CD14-positive monocyte (primary cell): ENCODE data around the gene CDRT4. TPM values are rescaled to one million over a fixed set of nuclear protein-coding genes. Genes with fewer than 3 reads are reported as not detected.

Experiments used
- DNase-seq, 3 donors: peaks; one replicate each; pipeline ENCODE4 v3.0.0-alpha.2; 2011 to 2022
- H2AFZ ChIP-seq: 2 replicates; pipeline ENCODE4 v1.6.0; 2012; ENCODE audit warnings: mild to moderate bottlenecking, low read depth, low read length, inconsistent platforms; ENCODE audit not compliant: insufficient read depth, poor library complexity, severe bottlenecking
- H3K27ac ChIP-seq, 2 donors: 1 replicate in 1 of 2; 2 replicates in 1 of 2; pipeline ENCODE4 v1.5.1; 2012 to 2013; ENCODE audit warnings: low read length in 2 of 2, control low read depth in 1 of 2, inconsistent platforms in 1 of 2, low read depth in 1 of 2, mild to moderate bottlenecking in 1 of 2
- H3K27me3 ChIP-seq, 2 donors: one replicate each; pipeline versions ENCODE4 v1.6.0 to v1.6.1; 2011 to 2013; ENCODE audit warnings: low read length in 2 of 2; ENCODE audit not compliant: control insufficient read depth in 2 of 2, insufficient read depth in 2 of 2
- H3K36me3 ChIP-seq, 2 donors: replicated peaks in 1 of 2; 1 replicate in 1 of 2; 2 replicates in 1 of 2; pipeline versions ENCODE4 v1.5.1 to v1.6.1; 2012 to 2013; ENCODE audit warnings: low read length in 2 of 2, control low read depth in 1 of 2, inconsistent platforms in 1 of 2, mild to moderate bottlenecking in 1 of 2; ENCODE audit not compliant: insufficient read depth in 2 of 2, control insufficient read depth in 1 of 2
- H3K4me1 ChIP-seq, 2 donors: 1 replicate in 1 of 2; 2 replicates in 1 of 2; pipeline versions ENCODE4 v1.5.1 to v1.6.1; 2012 to 2013; ENCODE audit warnings: low read length in 2 of 2, control low read depth in 1 of 2, inconsistent platforms in 1 of 2, mild to moderate bottlenecking in 1 of 2, moderate library complexity in 1 of 2; ENCODE audit not compliant: insufficient read depth in 2 of 2, control insufficient read depth in 1 of 2
- H3K4me2 ChIP-seq: replicated peaks from 2 replicates; pipeline ENCODE3; 2012; ENCODE audit warnings: low read length, moderate library complexity, mild to moderate bottlenecking; ENCODE audit not compliant: poor library complexity, severe bottlenecking; ENCODE audit errors: extremely low read depth
- H3K4me3 ChIP-seq, 3 experiments: fragments of 200-600 bp in 1 of 3; sonication (generic) in 1 of 3; replicated peaks in 1 of 3; 1 replicate in 2 of 3; 2 replicates in 1 of 3; pipeline ENCODE4 v1.5.1; 2011 to 2013; ENCODE audit warnings: low read length in 3 of 3, mild to moderate bottlenecking in 3 of 3, control low read depth in 2 of 3, low read depth in 2 of 3, inconsistent platforms in 1 of 3, moderate library complexity in 1 of 3
- H3K79me2 ChIP-seq: 2 replicates; pipeline ENCODE4 v1.6.0; 2012; ENCODE audit warnings: mild to moderate bottlenecking, control low read depth, inconsistent platforms, low read length, moderate library complexity; ENCODE audit not compliant: insufficient read depth
- H3K9ac ChIP-seq: 2 replicates; pipeline ENCODE4 v1.6.0; 2017; ENCODE audit warnings: low read length, mild to moderate bottlenecking; ENCODE audit not compliant: insufficient read depth, poor library complexity, severe bottlenecking
- H3K9me3 ChIP-seq, 2 donors: replicated peaks in 1 of 2; 1 replicate in 1 of 2; 2 replicates in 1 of 2; pipeline versions ENCODE4 v1.5.1 to v1.6.1; 2012 to 2013; ENCODE audit warnings: low read length in 2 of 2, control low read depth in 1 of 2; ENCODE audit not compliant: control insufficient read depth in 1 of 2, insufficient read depth in 1 of 2
- H4K20me1 ChIP-seq: 2 replicates; pipeline ENCODE4 v1.6.0; 2012; ENCODE audit warnings: mild to moderate bottlenecking, low read length, control low read depth, moderate library complexity; ENCODE audit not compliant: insufficient read depth
- H3K27ac Mint-ChIP-seq, 7 donors: one replicate each; pipeline ENCODE4 v1.8.0; 2020; ENCODE audit warnings: mild to moderate bottlenecking in 7 of 7, mixed read lengths in 7 of 7, moderate library complexity in 6 of 7, inconsistent platforms in 2 of 7
- H3K27me3 Mint-ChIP-seq, 3 donors: one replicate each; pipeline ENCODE4 v1.8.0; 2021 to 2022; ENCODE audit warnings: low read depth in 3 of 3, mild to moderate bottlenecking in 3 of 3, mixed read lengths in 3 of 3, moderate library complexity in 3 of 3, inconsistent platforms in 1 of 3
- H3K36me3 Mint-ChIP-seq, 2 donors: one replicate each; pipeline ENCODE4 v1.8.0; 2020; ENCODE audit warnings: mixed read lengths in 2 of 2, inconsistent platforms in 1 of 2, mild to moderate bottlenecking in 1 of 2
- H3K4me1 Mint-ChIP-seq: one replicate; pipeline ENCODE4 v1.8.0; 2020; ENCODE audit warnings: mild to moderate bottlenecking, mixed read lengths
- H3K4me3 Mint-ChIP-seq, 2 donors: one replicate each; pipeline ENCODE4 v1.8.0; 2020; ENCODE audit warnings: mild to moderate bottlenecking in 2 of 2, mixed read lengths in 2 of 2, moderate library complexity in 1 of 2
- H3K9me3 Mint-ChIP-seq, 7 donors: one replicate each; pipeline ENCODE4 v1.8.0; 2020 to 2022; ENCODE audit warnings: mixed read lengths in 7 of 7, mild to moderate bottlenecking in 6 of 7, moderate library complexity in 6 of 7, inconsistent platforms in 2 of 7
- CTCF ChIP-seq: fragments of 200-600 bp; IDR thresholded peaks from one replicate; pipeline ENCODE4 v1.8.0; 2022; ENCODE audit warnings: antibody characterized with exemption, mild to moderate bottlenecking
- WGBS: methylation state at CpG from one replicate; pipeline ENCODE4 v1.1.5; 2013; ENCODE audit warnings: missing lambda C conversion rate; ENCODE audit not compliant: insufficient coverage; 5-methylcytosine and 5-hydroxymethylcytosine counted together
- intact Hi-C, 2 donors: fragments of 100-400 bp; cut with micrococcal nuclease; formaldehyde crosslinking; loops; one replicate each; pipeline versions ENCODE4 v1.15.0 to v1.15.1; 2023
- polyA plus RNA-seq, 3 donors: library from polyadenylated mRNA; depleted of rRNA in 1 of 3; unstranded in 2 of 3; stranded (reverse) in 1 of 3; fragments of 300-500 nt in 2 of 3; fragments of >200 nt in 1 of 3; fragmentation: Illumina TruSeq in 2 of 3; gene quantifications; 1 replicate in 2 of 3; 2 replicates in 1 of 3; pipeline ENCODE4 v1.2.3, GENCODE V29; 2012 to 2021

CDRT4 gene
- polyA plus RNA-seq, 3 donors: 0.34 to 0.71 TPM; not detected in 1

GRCh38 chr17:15431196-15431595 is 36.2 kb downstream of the CDRT4 start:
- H3K27ac Mint-ChIP-seq: no peak overlapping the region

GRCh38 chr17:15424521-15424920 is 42.9 kb downstream of the CDRT4 start:
- DNase-seq: no peak
- no peaks in the 10 kb centered on the region for H3K79me2 ChIP-seq
- Mint-ChIP-seq H3K9me3 (peaks cover 0 to 10% (median 0%) of the 10 kb centered on the region in 7 donors), H3K27me3 (peaks cover 0 to 3% (median 1%) of the 10 kb centered on the region in 3 donors), H3K36me3 (no peaks in the 10 kb centered on the region), H3K27ac (no peak overlapping the region), H3K4me3 (no peak overlapping the region), H3K4me1 (no peaks in the 10 kb centered on the region)
- no peaks in the 10 kb centered on the region for H3K4me1 ChIP-seq
- no peak overlapping the region for H2AFZ ChIP-seq
- no peaks in the 10 kb centered on the region for H3K27me3 ChIP-seq
- no peaks in the 10 kb centered on the region for H3K9me3 ChIP-seq
- no peak overlapping the region for H3K27ac ChIP-seq
- H3K4me2 ChIP-seq: no peak overlapping the region
- H3K9ac ChIP-seq: no peak overlapping the region
- H3K36me3 ChIP-seq: no peaks in the 10 kb centered on the region
- H3K4me3 ChIP-seq: no peak overlapping the region
- H4K20me1 ChIP-seq: no peaks in the 10 kb centered on the region
- no peak for TF ChIP-seq CTCF
- WGBS: 100% methylated on average over 1 of the region's 3 CpGs
- intact Hi-C loops: no loop called here

More at GRCh38 chr17:15431196-15431595, 36.2 kb downstream of the CDRT4 start:
- Mint-ChIP-seq H3K27me3 (peaks cover 0 to 2% (median 0%) of the 10 kb centered on the region in 3 donors), H3K4me3 (no peak overlapping the region), H3K36me3 (no peaks in the 10 kb centered on the region), H3K4me1 (peaks cover under 1% of the 10 kb centered on the region), H3K9me3 (peaks cover 0 to 7% (median 0%) of the 10 kb centered on the region in 7 donors)
- Histone ChIP-seq H3K36me3 (no peaks in the 10 kb centered on the region), H2AFZ (no peak overlapping the region), H3K27me3 (no peaks in the 10 kb centered on the region), H3K27ac (no peak overlapping the region), H4K20me1 (no peaks in the 10 kb centered on the region), H3K9me3 (no peaks in the 10 kb centered on the region), H3K4me2 (no peak overlapping the region), H3K4me1 (no peaks in the 10 kb centered on the region), H3K9ac (no peak overlapping the region), H3K79me2 (no peaks in the 10 kb centered on the region), H3K4me3 (no peak overlapping the region)
- no peak for TF ChIP-seq CTCF
- 93% methylated on average over 11 of the region's 11 CpGs for WGBS
- no peak for DNase-seq
- intact Hi-C loops: no loop called here
